HepG2 (cell line): ENCODE data around the gene VPS9D1. TPM values are rescaled to one million over a fixed set of nuclear protein-coding genes. Genes with fewer than 3 reads are reported as not detected.

Experiments
- ATAC-seq: fragments of 200-7000 bp; cut with Tn5 transposase; 3 replicates; pipeline ENCODE4 v1.9.1; 2020; ENCODE audit warnings: mild to moderate bottlenecking, moderate library complexity
- BruUV-seq: library from RNA; stranded (reverse); fragments of 400-500 nt; replicated peaks from 2 replicates; lab custom pipeline; 2021; lab: Mats Ljungman, UMichigan
- CTCF ChIA-PET: fragments of 300-600 bp; formaldehyde crosslinking; extraction: SDS; loops from one replicate; lab custom pipeline; 2021; ENCODE audit warnings: low total read pairs, inconsistent platforms, low intra/inter-chr PET ratio; lab: Yijun Ruan, JAX
- POLR2A ChIA-PET: fragments of 350-600 bp; sonication (Branson Sonifier 250); formaldehyde crosslinking; loops from one replicate; lab custom pipeline; 2020; ENCODE audit warnings: antibody characterized with exemption, inconsistent platforms; lab: Yijun Ruan, JAX
- DNase-seq: peaks from one replicate; pipeline ENCODE4 v3.0.0-alpha.2; 2015; ENCODE audit warnings: low spot score
- FAIRE-seq: peaks from 3 replicates; lab custom pipeline; 2011; peaks lifted over from hg19 to GRCh38; lab: Jason Lieb, UNC
- H2AFZ ChIP-seq: one replicate; pipeline ENCODE4 v1.6.1; 2011; ENCODE audit warnings: low read length, inconsistent platforms
- H3K27ac ChIP-seq: fragments of 300-600 bp; 3 replicates; pipeline ENCODE4 v1.8.0; 2011; ENCODE audit warnings: mixed run types, mild to moderate bottlenecking, mixed read lengths, low read length, inconsistent platforms; ENCODE audit not compliant: insufficient read depth; ENCODE audit errors: extremely low read length
- H3K27me3 ChIP-seq, 2 experiments: fragments of 200-600 bp in 1 of 2; 2 replicates in 1 of 2; 3 replicates in 1 of 2; pipeline versions ENCODE4 v1.6.0 to v1.8.0; 2011; ENCODE audit warnings: low read length in 2 of 2, mild to moderate bottlenecking in 2 of 2, moderate library complexity in 2 of 2, inconsistent platforms in 1 of 2; ENCODE audit not compliant: insufficient read depth in 2 of 2, control insufficient read depth in 1 of 2
- H3K36me3 ChIP-seq, 2 experiments: fragments of 200-600 bp in 1 of 2; replicated peaks in 1 of 2; 2 replicates in 1 of 2; 3 replicates in 1 of 2; pipeline versions ENCODE4 v1.5.1 to v1.8.0; 2011; ENCODE audit warnings: low read length in 2 of 2, inconsistent platforms in 1 of 2; ENCODE audit not compliant: insufficient read depth in 2 of 2, control insufficient read depth in 1 of 2
- H3K4me1 ChIP-seq: 2 replicates; pipeline ENCODE4 v1.5.1; 2012; ENCODE audit warnings: low read length, inconsistent platforms; ENCODE audit not compliant: insufficient read depth
- H3K4me2 ChIP-seq: 2 replicates; pipeline ENCODE4 v1.6.0; 2011; ENCODE audit warnings: low read depth, low read length, inconsistent platforms
- H3K4me3 ChIP-seq, 3 experiments: fragments of 200-600 bp in 1 of 3; sonication (generic), shearing (Covaris generic) in 1 of 3; replicated peaks in 1 of 3; 2 replicates each; pipeline ENCODE4 v1.5.1; 2011 to 2016; ENCODE audit warnings: low read length in 3 of 3, inconsistent platforms in 2 of 3, low read depth in 2 of 3, mild to moderate bottlenecking in 2 of 3, control low read depth in 1 of 3, mixed read lengths in 1 of 3; ENCODE audit not compliant: insufficient read depth in 1 of 3
- H3K79me2 ChIP-seq: one replicate; pipeline ENCODE4 v1.6.1; 2011; ENCODE audit warnings: low read length, inconsistent platforms; ENCODE audit not compliant: insufficient read depth
- H3K9ac ChIP-seq: 2 replicates; pipeline ENCODE4 v1.6.0; 2011; ENCODE audit warnings: mild to moderate bottlenecking, low read depth, low read length, inconsistent platforms; ENCODE audit not compliant: insufficient read depth
- H3K9me3 ChIP-seq: 2 replicates; pipeline ENCODE4 v1.5.1; 2012; ENCODE audit warnings: mild to moderate bottlenecking, low read length
- H4K20me1 ChIP-seq: 2 replicates; pipeline ENCODE4 v1.6.0; 2011; ENCODE audit warnings: inconsistent platforms, mild to moderate bottlenecking, low read length, moderate library complexity; ENCODE audit not compliant: insufficient read depth
- AGO2 ChIP-seq: fragments of 200-400 bp; formaldehyde crosslinking; optimal IDR thresholded peaks from 2 replicates; pipeline ENCODE3; 2017; ENCODE audit warnings: mild to moderate bottlenecking, low read depth, low read length, moderate library complexity
- ATF7 ChIP-seq, 2 experiments: fragments of 450-650 bp in 1 of 2; sonication (generic) in 1 of 2; formaldehyde crosslinking in 1 of 2; IDR thresholded peaks; 2 replicates each; pipeline versions ENCODE4 v1.4.0 to v1.6.1; 2016 to 2020; ENCODE audit warnings: antibody characterized with exemption in 1 of 2, mild to moderate bottlenecking in 1 of 2, missing genetic modification reagents in 1 of 2
- CAMTA2 ChIP-seq: sonication (generic); formaldehyde crosslinking; IDR thresholded peaks from 2 replicates; pipeline ENCODE4 v1.4.0; 2020; ENCODE audit warnings: mild to moderate bottlenecking, missing genetic modification reagents, borderline replicate concordance
- POLR2A ChIP-seq, 2 experiments: IDR thresholded peaks; 2 replicates each; pipeline ENCODE4 v1.6.1; 2011; ENCODE audit warnings: low read depth in 2 of 2, low read length in 2 of 2, mild to moderate bottlenecking in 1 of 2, moderate library complexity in 1 of 2; ENCODE audit not compliant: insufficient read depth in 1 of 2
- THAP11 ChIP-seq: IDR thresholded peaks from 2 replicates; pipeline ENCODE4 v1.6.1; 2016; ENCODE audit warnings: missing biosample characterization, missing genetic modification reagents
- WGBS: methylation state at CpG from one replicate; pipeline ENCODE4 v1.1.6; 2017; ENCODE audit warnings: low lambda C conversion rate; 5-methylcytosine and 5-hydroxymethylcytosine counted together
- in situ Hi-C: cut with HindIII; loops from 2 replicates; pipeline ENCODE4 v1.10.0; 2017; ENCODE audit warnings: low pct_unique_long_range_greater_than_20kb; ENCODE audit not compliant: extremely low pct_ligation_motif_present
- intact Hi-C: fragments of 100-400 bp; cut with micrococcal nuclease; formaldehyde crosslinking; loops from one replicate; pipeline ENCODE4 v1.10.0; 2022; ENCODE audit not compliant: unreplicated experiment
- polyA plus RNA-seq, 8 experiments: library from polyadenylated mRNA; depleted of rRNA in 3 of 8; stranded (reverse) in 7 of 8; unstranded in 1 of 8; fragments of >200 nt; fragmentation: Illumina TruSeq in 4 of 8; extraction: Trizol in 4 of 8; gene quantifications; 2 replicates each; pipeline versions ENCODE4 v1.2.1 to v1.2.3, GENCODE V29; 2011 to 2016; ENCODE audit warnings: low read depth in 4 of 8, missing spikeins in 1 of 8, mixed read lengths in 1 of 8; ENCODE audit not compliant: insufficient read depth in 1 of 8
- total RNA-seq, 5 experiments: library from RNA; depleted of rRNA; stranded (reverse); fragments of >200 nt; fragmentation: Illumina TruSeq; extraction: Trizol; gene quantifications; 2 replicates each; pipeline ENCODE4 v1.2.3, GENCODE V29; 2016; ENCODE audit warnings: low read depth in 1 of 5
- TF ChIP-seq, protein P1 (sequence below): sonication (generic); formaldehyde crosslinking; IDR thresholded peaks from 2 replicates; pipeline ENCODE4 v1.8.0; 2022; ENCODE audit warnings: mild to moderate bottlenecking, missing genetic modification reagents, moderate library complexity

VPS9D1 gene
- total and polyA plus RNA-seq, 2 of the 13 experiments (the other 11 are each of a cell fraction or from before 2014, with no cell fraction given): 10.1 to 13.2 TPM

DNA sequence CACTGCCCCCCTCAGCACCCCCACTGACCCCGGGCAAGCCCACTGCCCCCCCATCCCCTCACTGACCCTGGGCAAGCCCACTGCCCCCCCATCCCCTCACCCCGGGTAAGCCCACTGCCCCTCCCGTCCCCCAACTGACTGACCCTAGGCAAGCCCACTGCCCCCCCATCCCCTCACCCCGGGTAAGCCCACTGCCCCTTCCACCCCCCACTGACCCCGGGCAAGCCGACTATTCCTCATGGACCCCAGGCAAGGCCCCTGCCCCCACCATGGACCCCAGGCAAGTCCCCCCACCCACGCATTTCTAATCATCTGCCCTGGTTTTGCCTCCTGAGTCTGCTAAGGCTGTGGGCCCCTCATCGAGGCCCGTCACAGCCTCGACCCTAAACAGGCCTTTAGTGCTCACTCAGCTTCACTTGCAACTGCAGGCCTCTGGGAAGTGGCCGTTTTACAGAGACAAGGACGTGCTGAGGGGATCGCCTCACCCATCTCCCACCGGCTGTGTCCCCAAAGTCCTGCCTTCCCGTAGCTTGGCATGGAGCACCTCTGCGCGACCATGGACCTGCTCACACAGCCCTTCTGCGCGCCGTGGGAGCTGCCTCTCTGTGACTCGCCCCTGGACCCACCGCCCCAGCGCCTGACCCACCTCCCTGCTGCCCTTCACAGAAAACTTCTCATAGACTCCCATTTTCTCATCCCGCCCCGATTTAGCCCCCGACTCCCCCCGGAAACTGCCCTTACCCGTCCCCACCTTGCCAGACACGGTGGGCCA, 3.6 kb downstream of the VPS9D1 start:
- Histone ChIP-seq H3K79me2 (peaks cover 4% of the 10 kb centered on the region), H3K4me2 (no peak overlapping the region), H3K27me3 (no peaks in the 10 kb centered on the region; a peak in 1 of 5 replicates), H3K4me1 (peaks cover 28% of the 10 kb centered on the region), H3K4me3 (no peak overlapping the region), H4K20me1 (peaks cover under 1% of the 10 kb centered on the region; the same call in 1 of the 2 replicates), H3K9me3 (no peaks in the 10 kb centered on the region), H2AFZ (no peak overlapping the region), H3K9ac (no peak overlapping the region), H3K27ac (no peak overlapping the region)
- no peak for ATAC-seq
- WGBS: 95% methylated on average over 29 of the region's 29 CpGs
- ChIA-PET CTCF (no interaction called here), POLR2A (no interaction called here)
- no peak for FAIRE-seq
- BruUV-seq: no TSS peak
- DNase-seq: no peak
- TF ChIP-seq AGO2 (peak; percentile 83), THAP11 (no peak), CAMTA2 (CRISPR knock-in tag) (no peak), ATF7 (IDR thresholded peaks at IDR 0.05) (no peak), ATF7 (CRISPR knock-in tag; IDR thresholded peaks at IDR 0.05) (no peak), POLR2A (IDR thresholded peaks at IDR 0.05; ENCODE audit: insufficient read depth in 1 of 2, low read depth in 2 of 2, low read length in 2 of 2) (0 out of 4 replicates have a peak, but pooled peaks of 1 of the 2 experiments have one; percentile 2)
- TF ChIP-seq, protein P1, sequence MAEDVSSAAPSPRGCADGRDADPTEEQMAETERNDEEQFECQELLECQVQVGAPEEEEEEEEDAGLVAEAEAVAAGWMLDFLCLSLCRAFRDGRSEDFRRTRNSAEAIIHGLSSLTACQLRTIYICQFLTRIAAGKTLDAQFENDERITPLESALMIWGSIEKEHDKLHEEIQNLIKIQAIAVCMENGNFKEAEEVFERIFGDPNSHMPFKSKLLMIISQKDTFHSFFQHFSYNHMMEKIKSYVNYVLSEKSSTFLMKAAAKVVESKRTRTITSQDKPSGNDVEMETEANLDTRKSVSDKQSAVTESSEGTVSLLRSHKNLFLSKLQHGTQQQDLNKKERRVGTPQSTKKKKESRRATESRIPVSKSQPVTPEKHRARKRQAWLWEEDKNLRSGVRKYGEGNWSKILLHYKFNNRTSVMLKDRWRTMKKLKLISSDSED (CRISPR knock-in tag): no peak
- TF ChIP-seq, all 625 proteins: peak for 2
- intact Hi-C loops (no loop called here), in situ Hi-C loops (no loop called here)
- no peaks in the 10 kb centered on the region for H3K36me3 ChIP-seq
